CD4-positive, alpha-beta T cell treated with Interleukin-15 for 4 hours (primary cell): Measurements from ENCODE around the gene RASEF.
"Not testable (repeated sequence)": the region's sequence is repeated elsewhere in the genome, so short reads cannot be mapped to it uniquely, and the experiment has no call there.

ENCODE experiments used
- DNase-seq: peaks from one replicate; pipeline ENCODE4 v3.0.0-alpha.2; 2020; ENCODE audit warnings: low spot score

RASEF gene

DNA sequence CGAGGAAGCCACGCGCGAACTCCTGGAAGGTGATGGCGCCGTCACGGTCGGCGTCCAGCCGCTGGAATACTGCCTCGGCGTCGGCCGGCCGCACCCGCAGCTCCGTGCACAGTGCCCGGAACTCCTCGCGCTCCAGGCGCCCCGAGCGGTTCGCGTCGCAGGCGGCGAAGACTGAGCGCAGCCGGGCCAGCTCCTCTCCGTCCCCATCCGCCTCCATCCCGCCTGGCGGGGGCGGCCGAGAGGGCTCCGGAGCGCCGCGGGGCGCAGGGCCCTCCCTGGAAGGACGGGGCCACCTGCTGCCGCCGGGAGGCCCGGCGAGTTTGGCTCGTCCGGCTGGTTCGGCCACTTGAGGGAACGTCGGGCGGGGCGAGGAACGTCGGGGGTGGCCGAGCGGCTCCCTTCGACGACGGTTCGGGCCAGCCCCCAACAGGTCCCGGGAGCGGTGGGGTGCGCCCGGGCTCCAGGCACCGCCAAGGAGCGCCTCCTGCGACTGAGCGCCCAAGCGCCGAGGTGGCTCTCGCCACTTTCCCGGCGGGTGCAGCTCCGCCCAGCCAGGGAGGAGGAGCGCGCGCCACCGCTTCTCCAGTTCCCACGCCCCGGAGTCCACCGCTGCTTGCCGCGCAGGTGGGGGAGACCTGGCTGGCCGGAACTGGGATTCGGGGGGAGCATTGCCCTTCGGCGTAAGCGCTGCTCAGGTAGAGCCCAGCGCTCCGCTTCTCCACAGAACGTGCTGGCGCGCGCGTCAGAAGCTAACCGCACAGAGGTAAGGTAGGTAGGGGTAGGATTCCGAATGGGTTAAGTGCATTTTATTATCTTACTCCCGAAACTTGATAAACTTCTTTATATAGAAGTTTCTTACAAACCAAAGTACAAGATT lies at the start of gene RASEF:
Gene RASEF (minus strand): TSS at position 492 of the 877 bp plus-strand sequence. CDS start 275 bp downstream, at position 217.
- DNase-seq, result no peak

DNA sequence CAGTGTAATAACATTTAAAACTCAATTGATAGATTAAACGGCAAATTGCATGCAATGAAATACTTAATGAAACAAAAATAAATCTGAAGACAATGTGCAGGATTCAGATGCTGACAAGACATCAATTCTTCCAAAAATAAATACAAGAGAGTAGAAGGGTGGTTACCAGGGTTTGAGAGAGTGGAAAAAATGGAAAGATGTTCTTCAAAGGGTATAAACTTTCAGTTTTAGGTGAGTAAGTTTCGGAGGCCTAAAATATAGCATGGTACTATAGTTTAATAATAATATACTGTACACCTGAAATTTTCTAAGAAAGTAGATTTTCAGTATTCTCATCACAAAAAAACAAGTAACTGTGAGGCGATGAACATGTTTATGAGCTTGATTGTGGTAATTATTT lies 48.2 kb upstream of the RASEF start:
- DNase-seq, result no peak

DNA sequence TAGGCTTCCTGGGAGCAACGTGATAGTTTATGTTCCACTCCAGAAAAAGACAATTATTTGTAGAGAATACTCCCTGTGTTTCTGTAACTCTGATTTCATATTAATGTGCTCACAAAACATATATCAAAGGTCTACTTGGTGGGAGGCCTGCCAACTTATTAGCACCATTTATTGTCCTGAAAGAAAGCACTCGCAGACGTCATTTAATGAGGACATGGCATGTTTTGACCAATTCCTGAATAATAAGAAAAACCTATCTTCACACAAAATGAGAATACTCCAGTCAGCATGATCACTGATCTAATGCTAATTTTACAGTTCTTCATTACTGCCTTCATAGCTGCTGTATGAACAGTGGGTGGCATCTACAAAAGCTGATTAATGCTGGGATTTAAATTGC lies 46.4 kb upstream of the RASEF start:
- no peak for DNase-seq

DNA sequence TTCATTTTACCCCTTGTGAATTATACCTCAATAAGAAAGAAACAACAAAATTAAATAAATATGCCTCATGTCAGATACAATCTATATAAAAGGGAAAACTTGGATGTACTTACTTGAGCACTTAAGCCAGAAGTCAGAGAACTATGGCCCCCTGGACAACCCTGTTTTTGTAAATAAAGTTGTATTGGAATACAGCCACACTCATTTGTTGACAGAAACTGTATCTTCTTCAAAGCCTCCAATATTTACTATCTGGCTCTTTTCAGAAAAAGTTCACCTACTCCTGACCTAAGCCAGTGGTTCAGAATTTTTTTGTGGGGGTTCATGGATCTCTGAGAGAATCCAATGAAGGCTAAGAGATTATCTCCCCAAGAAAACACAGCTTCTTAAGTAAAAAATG lies 45.3 kb upstream of the RASEF start:
- DNase-seq, result no peak

DNA sequence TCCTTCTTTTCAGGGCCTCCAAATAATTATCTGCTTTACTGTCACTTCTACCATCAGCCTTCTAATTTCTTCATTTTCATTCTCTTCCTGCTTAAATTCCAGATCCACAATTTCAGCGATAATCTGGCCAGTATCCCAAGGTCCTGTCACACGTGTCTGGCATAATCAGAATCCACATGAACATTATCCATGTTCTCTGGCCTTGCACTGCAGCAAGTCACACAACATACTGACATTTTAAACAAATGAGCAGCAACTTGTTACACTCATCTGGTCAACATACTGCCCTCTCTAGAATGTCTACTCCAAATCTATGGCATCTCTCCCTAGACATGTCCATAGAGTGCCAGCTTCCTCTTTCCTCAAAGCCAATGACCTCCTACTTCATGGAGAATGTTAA lies 43.8 kb upstream of the RASEF start:
- no peak for DNase-seq

DNA sequence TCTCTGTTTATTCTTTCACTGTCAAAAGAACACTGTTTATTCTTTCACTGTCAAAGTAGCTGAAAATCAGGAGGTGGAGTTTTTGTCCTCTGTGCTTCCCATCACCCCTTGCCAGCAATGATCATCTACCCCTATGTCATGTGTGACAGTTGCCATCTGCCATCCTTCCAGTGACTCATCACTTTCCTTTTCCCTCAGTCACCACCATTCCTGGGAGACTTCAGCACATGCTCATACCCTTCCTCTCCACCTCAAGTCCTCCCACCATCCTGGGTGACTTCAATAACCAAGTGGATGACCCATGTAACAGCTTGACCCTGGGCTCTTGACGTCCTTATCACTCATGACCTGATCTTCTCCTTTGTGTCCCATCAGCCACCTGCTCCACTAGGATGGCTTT lies 43.3 kb upstream of the RASEF start:
- no peak for DNase-seq

DNA sequence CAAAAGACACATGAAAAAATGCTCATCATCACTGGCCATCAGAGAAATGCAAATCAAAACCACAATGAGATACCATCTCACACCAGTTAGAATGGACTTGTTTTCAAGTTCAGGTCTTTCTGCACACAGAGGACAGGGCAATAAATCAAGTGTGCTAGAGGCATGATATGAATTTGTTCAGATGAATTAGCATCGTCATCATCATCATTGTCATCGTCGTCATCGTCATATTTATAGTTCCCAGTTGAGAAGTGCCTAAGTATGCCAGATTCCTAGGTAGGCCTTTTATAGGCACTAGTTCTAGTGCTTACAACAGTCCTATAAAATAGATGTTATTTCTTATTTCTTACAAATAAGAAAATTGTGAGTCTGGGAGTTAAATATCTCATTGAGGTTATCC lies 34.7 kb upstream of the RASEF start:
- DNase-seq, result no peak

DNA sequence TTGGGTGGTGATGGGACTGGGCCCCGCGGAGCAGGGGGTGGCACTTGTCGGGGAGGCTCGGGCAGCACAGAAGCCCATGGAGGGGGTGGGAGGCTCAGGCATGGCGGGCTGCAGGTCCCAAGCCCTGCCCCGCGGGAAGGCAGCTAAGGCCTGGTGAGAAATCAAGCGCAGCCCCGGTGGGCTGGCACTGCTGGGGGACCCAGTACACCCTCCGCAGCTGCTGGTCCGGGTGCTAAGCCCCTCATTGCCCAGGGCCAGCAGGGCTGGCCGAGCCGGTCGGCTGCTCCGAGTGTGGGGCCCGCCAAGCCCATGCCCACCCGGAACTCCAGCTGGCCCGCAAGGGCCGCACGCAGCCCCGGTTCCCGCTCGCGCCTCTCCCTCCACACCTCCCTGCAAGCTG lies 30.4 kb upstream of the RASEF start:
- DNase-seq, result not testable (repeated sequence)

DNA sequence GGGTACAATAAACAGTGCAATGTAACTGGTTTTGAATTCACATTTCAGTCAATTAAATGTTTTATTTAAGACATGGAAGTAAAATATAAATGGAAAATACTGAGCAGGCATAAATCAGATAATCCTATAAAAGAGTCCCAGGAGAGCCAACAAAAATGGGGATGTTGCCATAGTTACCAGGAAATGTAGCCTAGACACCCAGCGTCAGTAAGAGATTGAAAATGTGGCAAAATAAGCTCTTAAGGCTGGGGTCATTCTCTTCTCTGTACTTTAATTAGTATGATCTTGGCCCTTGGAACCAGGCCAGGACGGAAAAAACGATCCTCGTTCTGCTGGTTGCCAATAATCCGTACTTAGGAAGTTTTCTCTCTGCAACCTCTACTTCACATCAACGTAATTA lies 18.9 kb upstream of the RASEF start:
- no peak for DNase-seq

DNA sequence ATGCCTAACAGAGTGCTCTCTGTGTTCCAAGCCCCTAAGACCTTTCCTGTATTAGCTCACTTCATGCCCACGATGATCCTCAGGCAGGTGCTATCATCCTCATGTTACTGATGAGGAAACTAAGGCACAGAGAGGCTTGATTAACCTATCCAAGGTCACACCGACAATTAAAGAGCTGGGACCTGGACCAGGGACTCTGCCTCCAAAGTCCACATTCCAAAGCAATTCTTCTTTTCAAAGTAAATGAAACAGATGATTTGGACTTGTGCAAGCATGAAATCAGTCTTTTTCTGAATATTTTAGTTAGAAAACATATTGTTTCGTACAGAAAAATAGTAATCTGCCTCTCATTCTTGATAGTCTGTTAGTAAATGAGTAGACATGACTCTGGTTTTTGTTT lies 18.1 kb upstream of the RASEF start:
- DNase-seq, result no peak

DNA sequence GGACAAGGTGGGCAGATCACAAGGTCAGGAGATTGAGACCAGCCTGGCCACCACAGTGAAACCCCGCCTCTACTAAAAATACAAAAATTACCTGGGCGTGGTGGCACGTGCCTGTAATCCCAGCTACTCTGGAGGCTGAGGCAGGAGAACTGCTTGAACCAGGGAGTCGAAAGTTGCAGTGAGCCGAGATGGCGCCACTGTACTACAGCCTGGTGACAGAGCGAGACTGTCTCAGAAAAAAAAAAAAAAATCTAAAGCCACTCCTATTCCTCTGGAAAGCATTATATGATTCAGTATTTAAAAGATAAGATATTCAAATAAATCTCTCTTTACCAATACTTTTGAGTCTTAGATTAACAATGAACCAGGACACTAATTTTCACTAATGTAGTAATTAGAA lies 13.0 kb upstream of the RASEF start:
- not testable (repeated sequence) for DNase-seq

DNA sequence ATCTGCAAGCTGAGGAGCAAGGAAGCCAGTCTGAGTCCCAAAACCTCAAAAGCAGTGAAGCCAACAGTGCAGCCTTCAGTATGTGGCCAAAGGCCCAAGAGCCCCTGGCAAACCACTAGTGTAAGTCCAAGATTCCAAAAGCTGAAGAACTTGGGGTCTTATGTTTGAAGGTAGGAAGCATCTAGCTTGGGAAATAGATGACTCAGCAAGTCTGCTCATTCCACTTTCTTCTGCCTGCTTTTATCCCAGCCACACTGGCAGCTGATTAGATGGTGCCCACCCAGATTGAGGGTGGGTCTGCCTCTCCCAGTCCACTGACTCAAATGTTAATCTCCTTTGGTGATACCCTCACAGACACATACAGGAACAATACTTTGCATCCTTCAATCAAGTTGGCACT lies 9.6 kb upstream of the RASEF start:
- DNase-seq, result not testable (repeated sequence)

DNA sequence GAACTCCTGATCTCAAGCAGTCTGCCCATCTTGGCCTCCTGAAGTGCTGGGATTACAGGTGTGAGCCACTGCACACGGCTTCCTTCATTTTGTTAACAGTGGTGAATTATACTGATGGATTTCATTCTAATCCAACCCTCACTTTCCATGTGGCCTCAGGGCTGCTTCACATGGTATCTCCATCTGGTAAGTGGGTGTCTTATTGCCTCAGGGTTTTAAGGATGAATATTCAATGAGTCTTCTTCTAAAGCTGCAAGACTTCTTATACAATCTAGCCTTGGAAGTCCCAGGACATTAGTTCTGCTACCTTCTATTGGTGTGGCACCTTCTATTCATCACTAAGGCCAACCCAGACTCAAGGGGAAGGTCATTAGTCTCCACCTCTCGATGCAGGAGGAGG lies 8.7 kb upstream of the RASEF start:
- DNase-seq, result no peak

DNA sequence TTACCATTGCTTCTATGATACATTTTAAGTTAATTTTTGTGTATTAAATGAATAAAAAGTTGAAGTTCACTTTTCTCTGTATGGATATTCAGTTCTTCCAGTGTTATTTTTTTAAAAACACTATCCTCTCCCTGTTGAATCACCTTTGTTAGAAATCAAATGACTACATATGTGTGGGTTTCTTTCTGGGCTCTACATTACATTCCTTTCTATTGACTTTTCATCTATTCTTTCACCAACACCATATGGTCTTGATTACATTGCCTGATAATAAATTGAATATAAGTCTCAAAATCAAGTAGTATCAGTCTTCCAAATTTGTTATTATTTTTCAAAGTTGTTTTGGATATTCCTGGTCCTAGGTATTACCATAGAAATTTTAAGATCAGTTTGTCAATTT lies 7.3 kb upstream of the RASEF start:
- no peak for DNase-seq

DNA sequence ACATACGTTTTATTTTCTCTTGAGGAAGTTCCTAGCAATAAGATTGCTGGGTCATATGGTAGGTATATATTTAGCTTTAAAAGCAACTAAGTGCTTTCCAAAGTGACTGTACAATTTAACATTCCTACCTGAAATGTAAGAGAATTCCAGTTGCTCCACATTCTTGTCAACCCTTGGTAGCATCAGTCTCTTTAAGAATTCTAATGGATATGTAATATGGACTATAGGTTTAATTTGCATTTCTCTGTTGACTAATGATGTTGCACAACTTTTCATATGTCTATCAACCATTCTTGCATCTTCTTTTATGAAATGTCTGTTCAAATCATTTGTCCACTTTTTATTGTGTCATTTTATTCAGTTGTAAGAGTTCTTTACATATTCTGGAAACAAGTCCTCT lies 6.7 kb upstream of the RASEF start:
- DNase-seq, result no peak

DNA sequence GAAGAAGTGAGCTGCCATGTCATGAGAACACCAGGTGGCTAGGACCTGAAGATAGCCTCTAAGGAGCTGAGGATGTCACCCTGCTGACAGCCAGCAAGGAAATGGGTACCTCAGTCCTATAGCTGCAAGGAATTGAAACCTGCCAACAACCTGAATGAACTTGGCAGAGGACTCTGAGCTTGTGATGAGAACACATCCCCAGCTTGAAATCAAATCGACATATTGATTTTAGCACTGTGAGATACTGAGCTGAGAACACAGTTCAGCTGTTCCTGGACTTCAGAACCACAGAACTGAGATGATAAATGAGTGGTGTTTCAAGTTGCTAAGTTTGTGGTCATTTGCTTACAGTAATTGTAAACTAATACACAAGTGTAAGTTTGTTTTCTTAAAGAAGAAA lies 5.5 kb upstream of the RASEF start:
- no peak for DNase-seq

DNA sequence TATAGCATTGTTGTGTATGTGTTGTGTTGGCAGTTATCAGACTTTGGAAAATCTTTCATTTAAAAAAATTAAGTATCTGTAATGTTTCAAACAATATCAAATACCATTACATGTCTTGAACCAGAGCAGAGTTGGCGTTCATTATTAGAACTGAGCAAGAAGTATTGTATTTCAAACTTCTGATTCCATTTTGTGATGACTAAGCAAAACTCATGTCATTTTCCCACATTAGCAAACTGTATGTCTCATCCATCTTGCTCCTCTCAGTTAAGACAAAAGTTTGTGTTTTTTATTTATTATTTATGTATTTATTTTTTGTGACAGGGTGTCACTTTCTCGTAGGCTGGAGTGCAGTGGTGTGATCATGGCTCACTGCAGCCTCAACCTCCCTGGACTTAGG lies 4.6 kb upstream of the RASEF start:
- no peak for DNase-seq

DNA sequence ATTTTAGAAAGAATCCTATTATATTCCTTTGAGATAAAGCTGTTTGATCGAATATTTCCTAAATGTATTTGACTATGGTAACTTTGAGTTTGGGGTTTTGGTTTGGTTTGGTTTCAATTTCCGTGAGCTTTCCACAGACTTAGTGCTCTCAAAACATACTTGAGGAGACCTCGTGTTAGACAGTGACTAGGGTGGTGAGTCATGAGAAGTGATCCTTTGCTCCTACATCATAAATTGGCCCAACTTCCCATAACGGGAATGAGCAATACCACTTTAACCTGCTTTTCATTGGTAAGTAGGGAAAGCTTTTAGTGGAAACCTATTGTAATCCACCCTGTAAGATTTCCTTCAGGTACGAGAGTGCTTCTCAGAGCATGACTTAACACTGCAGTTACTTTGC lies 3.8 kb upstream of the RASEF start:
- no peak for DNase-seq

DNA sequence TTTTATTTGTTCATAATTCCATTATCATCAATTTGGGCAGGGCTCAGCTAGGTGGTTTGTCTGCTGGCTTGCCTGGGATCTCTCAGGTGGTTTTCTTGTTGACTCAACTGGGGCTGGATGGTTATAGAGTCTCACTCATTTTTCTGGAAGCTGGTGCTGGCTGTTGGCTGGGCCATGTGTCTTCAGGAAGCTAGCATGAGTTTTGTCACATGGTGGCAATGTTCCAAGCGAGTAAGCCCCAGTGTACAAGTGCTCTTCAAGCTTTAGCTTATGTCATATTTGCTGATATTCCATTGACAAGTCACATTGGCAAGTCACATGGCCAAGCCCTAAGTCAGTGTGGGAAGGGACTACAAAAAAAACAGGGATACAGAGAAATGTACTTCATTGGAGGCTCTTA lies 2.3 kb upstream of the RASEF start:
- no peak for DNase-seq

DNA sequence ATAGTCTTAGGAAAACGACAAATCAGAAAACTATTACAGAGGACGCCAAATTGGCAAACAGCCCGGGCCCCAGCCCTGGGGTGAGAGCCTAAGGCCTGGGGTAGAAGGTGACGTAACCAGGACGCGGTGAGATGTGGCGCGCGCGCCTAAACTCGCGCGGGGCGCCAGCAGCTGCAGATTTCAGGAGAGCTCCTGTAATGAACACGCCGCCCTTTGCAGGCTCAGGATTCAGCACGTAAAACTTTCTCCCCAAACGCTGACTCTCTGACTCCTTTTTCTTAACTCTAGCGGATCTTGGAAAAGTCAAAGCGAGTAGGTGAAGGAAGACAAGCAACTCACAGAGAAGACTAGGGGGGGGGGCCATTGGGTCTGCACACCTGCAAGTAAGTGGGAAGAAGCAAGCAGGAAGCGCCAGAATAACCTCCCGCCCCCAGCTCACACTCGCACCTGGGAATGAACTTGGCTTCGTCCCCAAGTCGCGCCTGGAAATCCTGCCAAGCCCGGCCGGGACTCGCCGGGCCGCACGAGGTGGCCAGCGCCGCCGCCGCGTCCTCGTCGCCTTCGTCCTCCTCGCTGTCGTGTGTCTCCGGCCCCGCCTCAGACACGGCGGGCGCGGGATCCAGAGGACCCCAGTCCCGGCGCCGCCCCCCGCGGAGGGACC lies 822 bp downstream of the RASEF start:
- no peak for DNase-seq

DNA sequence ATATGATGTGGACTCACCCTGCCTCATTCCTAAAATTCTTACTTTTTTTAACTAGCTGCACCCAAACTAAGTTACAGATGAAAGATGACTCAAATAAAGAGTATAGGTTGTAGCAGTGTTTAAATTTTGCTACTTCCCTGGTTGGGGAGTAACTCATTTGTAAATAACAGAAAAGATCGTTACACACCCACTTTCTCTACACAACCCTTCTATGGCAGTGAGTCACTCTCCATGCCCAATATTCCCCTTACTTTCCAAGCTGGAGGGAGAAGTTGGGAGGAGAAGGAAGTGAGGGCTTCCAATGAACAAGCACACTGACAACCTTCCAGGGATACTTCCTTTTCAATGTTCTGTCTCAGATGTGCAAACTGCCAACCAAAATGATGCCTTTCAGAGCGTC lies 1.9 kb downstream of the RASEF start:
- DNase-seq, result no peak

DNA sequence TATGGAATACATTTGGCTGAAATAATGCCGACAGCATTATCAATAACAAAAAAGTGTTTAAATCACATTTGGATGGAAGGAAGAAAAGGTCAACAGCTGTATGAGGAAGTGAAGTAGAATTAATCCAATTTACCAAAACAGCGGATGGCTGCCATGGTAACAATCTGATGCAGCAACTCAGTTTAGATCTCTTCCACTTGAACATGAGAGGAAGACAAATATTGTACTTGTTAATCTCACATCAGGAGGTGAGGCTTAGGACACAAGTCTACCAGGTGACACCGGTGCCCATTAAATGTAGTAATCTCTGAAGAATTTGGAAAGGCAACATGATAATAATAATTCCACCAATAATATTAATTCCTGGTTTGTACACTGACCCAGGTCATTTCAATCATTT lies 2.4 kb downstream of the RASEF start:
- no peak for DNase-seq

DNA sequence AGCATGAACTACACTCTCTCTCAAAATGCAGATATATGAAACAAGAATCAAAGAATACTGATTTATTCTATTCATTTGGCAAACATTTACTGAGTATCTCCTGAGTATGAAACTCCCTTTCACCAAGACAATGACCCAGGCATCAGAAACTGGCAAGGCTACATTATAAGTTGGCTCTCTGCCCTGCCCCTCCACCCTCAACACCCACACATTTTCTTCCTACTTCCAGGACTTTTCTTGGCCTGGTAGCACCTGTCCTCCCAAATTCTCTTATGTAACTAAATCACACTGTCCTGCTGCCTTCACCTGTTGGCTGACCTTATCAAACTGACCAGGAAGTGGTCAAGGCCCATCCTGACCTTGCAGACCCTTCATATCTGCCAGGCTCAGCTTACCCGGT lies 3.5 kb downstream of the RASEF start:
- DNase-seq, result no peak

DNA sequence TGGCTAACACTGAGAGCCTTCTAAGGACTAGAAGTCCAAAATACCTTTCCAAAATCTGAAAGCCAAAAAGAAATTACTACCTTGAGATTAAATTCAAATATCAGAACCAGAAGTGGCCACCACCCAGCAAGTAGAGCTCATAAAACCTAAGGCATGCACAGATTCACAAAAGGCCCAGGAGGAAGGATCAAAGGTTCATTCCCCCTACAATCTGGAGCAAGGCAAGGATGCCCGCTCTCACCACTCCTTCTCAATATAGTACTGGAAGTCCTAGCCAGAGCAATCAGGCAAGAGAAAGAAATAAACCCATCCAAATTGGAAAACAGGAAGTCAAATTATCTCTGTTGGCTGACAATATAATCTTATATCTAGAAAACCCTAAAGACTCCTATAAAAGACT lies 6.0 kb downstream of the RASEF start:
- DNase-seq, result no peak
